ENCODE results near the gene COL20A1. TPM values are rescaled to one million over a fixed set of nuclear protein-coding genes. Genes with fewer than 3 reads are reported as not detected.

Gene COL20A1
- total and polyA plus RNA-seq, 2 of the 13 experiments (the other 11 are each of a cell fraction or from before 2014, with no cell fraction given), result not detected

DNA sequence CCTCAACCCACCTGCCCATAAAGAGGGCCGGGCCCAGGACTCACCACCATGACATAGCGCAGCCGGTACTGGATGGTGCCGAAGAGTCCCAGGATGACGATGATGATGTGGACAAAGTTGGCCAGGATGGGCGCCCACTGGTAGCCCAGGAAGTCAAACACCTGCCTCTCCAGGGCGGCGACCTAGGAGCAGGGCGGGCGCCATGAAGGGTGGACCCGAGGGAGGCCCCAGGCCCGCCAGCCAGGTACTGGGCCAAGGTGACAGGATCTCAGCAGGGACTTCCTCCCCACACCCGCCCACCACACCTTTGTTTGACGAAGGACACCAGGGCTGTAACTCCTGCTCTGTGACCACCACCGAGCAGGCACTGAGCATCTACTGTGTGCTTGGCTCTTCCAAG lies 43.1 kb upstream of the COL20A1 start:
- H3K27me3 ChIP-seq (ENCODE audit: control insufficient read depth in 1 of 2, insufficient read depth in 2 of 2, low read length in 2 of 2), result peaks cover 25 to 80% of the 10 kb centered on the region in 2 experiments
- 69% methylated on average over 12 of the region's 15 CpGs for WGBS (ENCODE audit: low lambda C conversion rate)
- H3K27ac ChIP-seq (ENCODE audit: extremely low read length, insufficient read depth, low read length), result no peak overlapping the region
- CTCF ChIA-PET (ENCODE audit: low intra/inter-chr PET ratio, low total read pairs), result no interaction called here
- no peak overlapping the region for H3K4me2 ChIP-seq (ENCODE audit: low read depth, low read length)
- POLR2A ChIA-PET, result no interaction called here
- H3K79me2 ChIP-seq (ENCODE audit: insufficient read depth, low read length), result no peaks in the 10 kb centered on the region
- no peaks in the 10 kb centered on the region for H3K9me3 ChIP-seq (ENCODE audit: low read length)
- TF ChIP-seq ZNF670 (CRISPR knock-in tag; IDR thresholded peaks at IDR 0.05; ENCODE audit: borderline replicate concordance) (no peak), ZNF614 (CRISPR knock-in tag; IDR thresholded peaks at IDR 0.05; ENCODE audit: borderline replicate concordance) (no peak), ZNF891 (CRISPR knock-in tag; IDR thresholded peaks at IDR 0.05) (0 out of 2 replicates have a peak, but pooled peaks have one; percentile 24), YEATS4 (CRISPR knock-in tag; IDR thresholded peaks at IDR 0.05; ENCODE audit: borderline replicate concordance) (no peak), ZNF883 (CRISPR knock-in tag; IDR thresholded peaks at IDR 0.05; ENCODE audit: not compliant biosample characterization) (no peak), CREB1 (IDR thresholded peaks at IDR 0.05) (peak; percentile 39; the same call in 1 of the 2 replicates), CREB1 (CRISPR knock-in tag; IDR thresholded peaks at IDR 0.05) (no peak), ZNF790 (CRISPR knock-in tag; IDR thresholded peaks at IDR 0.05; ENCODE audit: borderline replicate concordance) (no peak)
- TF ChIP-seq, protein P1, sequence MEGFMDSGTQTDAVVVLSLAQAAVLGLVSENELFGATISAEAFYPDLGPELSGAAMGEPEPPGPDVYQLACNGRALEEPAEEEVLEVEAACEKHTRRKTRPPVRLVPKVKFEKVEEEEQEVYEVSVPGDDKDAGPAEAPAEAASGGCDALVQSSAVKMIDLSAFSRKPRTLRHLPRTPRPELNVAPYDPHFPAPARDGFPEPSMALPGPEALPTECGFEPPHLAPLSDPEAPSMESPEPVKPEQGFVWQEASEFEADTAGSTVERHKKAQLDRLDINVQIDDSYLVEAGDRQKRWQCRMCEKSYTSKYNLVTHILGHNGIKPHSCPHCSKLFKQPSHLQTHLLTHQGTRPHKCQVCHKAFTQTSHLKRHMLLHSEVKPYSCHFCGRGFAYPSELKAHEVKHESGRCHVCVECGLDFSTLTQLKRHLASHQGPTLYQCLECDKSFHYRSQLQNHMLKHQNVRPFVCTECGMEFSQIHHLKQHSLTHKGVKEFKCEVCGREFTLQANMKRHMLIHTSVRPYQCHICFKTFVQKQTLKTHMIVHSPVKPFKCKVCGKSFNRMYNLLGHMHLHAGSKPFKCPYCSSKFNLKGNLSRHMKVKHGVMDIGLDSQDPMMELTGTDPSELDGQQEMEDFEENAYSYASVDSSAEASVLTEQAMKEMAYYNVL (CRISPR knock-in tag; IDR thresholded peaks at IDR 0.05; ENCODE audit: borderline replicate concordance), result no peak
- peaks cover 2% of the 10 kb centered on the region for H3K4me1 ChIP-seq (ENCODE audit: insufficient read depth, low read length)
- no peak overlapping the region for H3K9ac ChIP-seq (ENCODE audit: insufficient read depth, low read depth, low read length)
- no peak for DNase-seq (ENCODE audit: low spot score)
- H4K20me1 ChIP-seq (ENCODE audit: insufficient read depth, low read length), result no peaks in the 10 kb centered on the region; the same call in 1 of the 2 replicates
- no peaks in the 10 kb centered on the region for H3K36me3 ChIP-seq (replicated peaks in 1 of 2; ENCODE audit: control insufficient read depth in 1 of 2, insufficient read depth in 2 of 2, low read length in 2 of 2)
- no peak for FAIRE-seq
- intact Hi-C loops (cut with micrococcal nuclease; ENCODE audit: unreplicated experiment), result loop anchor here (10.0 kb wide), 1 partner anchor 195 kb away; no protein-coding TSS in a partner anchor
- no peak overlapping the region for H2AFZ ChIP-seq (ENCODE audit: low read length)
- no TSS peak for BruUV-seq (replicated peaks)
- ATAC-seq, result no peak
- H3K4me3 ChIP-seq (replicated peaks in 1 of 3; ENCODE audit: insufficient read depth in 1 of 3, low read depth in 2 of 3, low read length in 3 of 3), result no peak overlapping the region
- in situ Hi-C loops (cut with HindIII; ENCODE audit: extremely low pct_ligation_motif_present, low pct_unique_long_range_greater_than_20kb), result no loop called here
